Astrocyte of the spinal cord (primary cell): Measurements from ENCODE around the gene MDH1.
"Not testable (repeated sequence)": the region's sequence is repeated elsewhere in the genome, so short reads cannot be mapped to it uniquely, and the experiment has no call there.

Source experiments
- DNase-seq: peaks from one replicate; pipeline ENCODE4 v3.0.0; 2011; ENCODE audit warnings: low read depth, low spot score
- H3K4me3 ChIP-seq: 2 replicates; pipeline ENCODE4 v1.5.1; 2011; ENCODE audit warnings: low read depth, mild to moderate bottlenecking, low read length, moderate library complexity
- CTCF ChIP-seq: IDR thresholded peaks from 2 replicates; pipeline ENCODE4 v1.5.1; 2012; ENCODE audit warnings: low read depth, mild to moderate bottlenecking, low read length, inconsistent platforms
- in situ Hi-C: cut with HindIII; loops from 2 replicates; pipeline ENCODE4 v1.10.0; 2017; ENCODE audit warnings: low sequenced_read_pairs

The MDH1 gene

GRCh38 chr2:63600881-63601460, 12.2 kb downstream of the MDH1 start:
- H3K4me3 ChIP-seq: no peak overlapping the region
- in situ Hi-C loops: no loop called here
- no peak for TF ChIP-seq CTCF
- no peak for DNase-seq

- TF ChIP-seq CTCF: no peak
- in situ Hi-C loops: no loop called here
- DNase-seq: no peak
- no peak overlapping the region for H3K4me3 ChIP-seq
Observed at GRCh38 chr2:63604666-63605065, 15.9 kb downstream of the MDH1 start.

GRCh38 chr2:63608865-63609264, 20.1 kb downstream of the MDH1 start:
- DNase-seq, H3K4me3 ChIP-seq, in situ Hi-C loops: not testable (repeated sequence)

- in situ Hi-C loops: no loop called here
- no peak overlapping the region for H3K4me3 ChIP-seq
- TF ChIP-seq CTCF: no peak
Observed at GRCh38 chr2:63610525-63610924, 21.8 kb downstream of the MDH1 start.

GRCh38 chr2:63613391-63613901, 24.7 kb downstream of the MDH1 start:
- no peak for TF ChIP-seq CTCF
- H3K4me3 ChIP-seq: no peak overlapping the region
- in situ Hi-C loops: no loop called here
- DNase-seq: no peak

More at GRCh38 chr2:63610525-63610924, 21.8 kb downstream of the MDH1 start:
- DNase-seq: no peak

- TF ChIP-seq CTCF: no peak
- DNase-seq: peak; percentile 17
- no peak overlapping the region for H3K4me3 ChIP-seq
- in situ Hi-C loops: no loop called here
Observed at GRCh38 chr2:63614448-63614968, 25.7 kb downstream of the MDH1 start.

- DNase-seq: peak; percentile 2
- TF ChIP-seq CTCF: no peak
- in situ Hi-C loops: no loop called here
- H3K4me3 ChIP-seq: no peak overlapping the region
Observed at GRCh38 chr2:63614983-63615945, 26.5 kb downstream of the MDH1 start.
